HepG2 (cell line): Measurements from ENCODE around the gene ASTN2.

Experiments used
- CAMTA2 ChIP-seq: sonication (generic); formaldehyde crosslinking; IDR thresholded peaks from 2 replicates; pipeline ENCODE4 v1.4.0; 2020; ENCODE audit warnings: mild to moderate bottlenecking, missing genetic modification reagents, borderline replicate concordance
- CTCF ChIP-seq: sonication (generic); formaldehyde crosslinking; IDR thresholded peaks from 2 replicates; pipeline ENCODE4 v1.5.0; 2020; ENCODE audit warnings: mild to moderate bottlenecking, missing genetic modification reagents, moderate library complexity
- FOXA3 ChIP-seq: IDR thresholded peaks from 2 replicates; pipeline ENCODE4 v1.6.1; 2016; ENCODE audit warnings: missing genetic modification reagents, missing compliant biosample characterization
- HMGXB4 ChIP-seq, 2 experiments: sonication (generic) in 1 of 2; formaldehyde crosslinking in 1 of 2; IDR thresholded peaks; 2 replicates each; pipeline versions ENCODE4 v1.4.0 to v1.6.1; 2018 to 2020; ENCODE audit warnings: missing genetic modification reagents in 2 of 2, borderline replicate concordance in 1 of 2, low read depth in 1 of 2, mild to moderate bottlenecking in 1 of 2, missing biosample characterization in 1 of 2
- HOXA3 ChIP-seq: sonication (generic); formaldehyde crosslinking; IDR thresholded peaks from 2 replicates; pipeline ENCODE4 v1.5.0; 2020; ENCODE audit warnings: missing genetic modification reagents
- PHB2 ChIP-seq: fragments of 450-650 bp; IDR thresholded peaks from 2 replicates; pipeline ENCODE4 v1.6.1; 2018; ENCODE audit not compliant: partially characterized antibody
- POLR2A ChIP-seq, 2 experiments: IDR thresholded peaks; 2 replicates each; pipeline ENCODE4 v1.6.1; 2011; ENCODE audit warnings: low read depth in 2 of 2, low read length in 2 of 2, mild to moderate bottlenecking in 1 of 2, moderate library complexity in 1 of 2; ENCODE audit not compliant: insufficient read depth in 1 of 2
- RNF2 ChIP-seq: fragments of 450-650 bp; conservative IDR thresholded peaks from 2 replicates; pipeline ENCODE4 v1.6.1; 2016; ENCODE audit warnings: low read depth
- TIGD3 ChIP-seq: sonication (generic); formaldehyde crosslinking; IDR thresholded peaks from 2 replicates; pipeline ENCODE4 v1.5.1; 2020; ENCODE audit warnings: mild to moderate bottlenecking, missing genetic modification reagents, borderline replicate concordance
- ZNF17 ChIP-seq: sonication (generic); formaldehyde crosslinking; IDR thresholded peaks from 2 replicates; pipeline ENCODE4 v1.5.0; 2020; ENCODE audit warnings: mild to moderate bottlenecking, missing genetic modification reagents
- ZNF264 ChIP-seq: sonication (generic); formaldehyde crosslinking; IDR thresholded peaks from 2 replicates; pipeline ENCODE4 v1.4.0; 2020; ENCODE audit warnings: missing genetic modification reagents
- ZNF784 ChIP-seq: sonication (generic); formaldehyde crosslinking; IDR thresholded peaks from 2 replicates; pipeline ENCODE4 v1.5.1; 2020; ENCODE audit warnings: missing genetic modification reagents, mild to moderate bottlenecking, borderline replicate concordance

- TF ChIP-seq HOXA3 (CRISPR knock-in tag) (no peak), RNF2 (no peak), ZNF17 (CRISPR knock-in tag) (no peak), HMGXB4 (CRISPR knock-in tag; IDR thresholded peaks at IDR 0.05; ENCODE audit: borderline replicate concordance in 1 of 2, low read depth in 1 of 2) (no peak), FOXA3 (CRISPR knock-in tag) (no peak), ZNF784 (CRISPR knock-in tag) (no peak), ZNF264 (CRISPR knock-in tag) (no peak), CTCF (CRISPR knock-in tag) (no peak), POLR2A (IDR thresholded peaks at IDR 0.05; ENCODE audit: insufficient read depth in 1 of 2, low read depth in 2 of 2, low read length in 2 of 2) (no peak), PHB2 (no peak), CAMTA2 (CRISPR knock-in tag) (no peak), TIGD3 (no peak)
These were observed 618.2 kb downstream of the ASTN2 start for GRCh38 chr9:116796669-116797068.
